Thymus (tissue), 11 donors: Measurements from ENCODE around the gene NDUFAF7. TPM values are rescaled to one million over a fixed set of nuclear protein-coding genes. Genes with fewer than 3 reads are reported as not detected.
A peak's percentile ranks its signal among the peaks of the same experiment; 100 is the strongest.

Experiments
- DNase-seq, 9 donors: peaks; one replicate each; pipeline ENCODE4 v3.0.0-alpha.2; 2013; ENCODE audit warnings: low spot score in 9 of 9, low read depth in 6 of 9, missing footprints in 1 of 9
- H3K27ac ChIP-seq, 2 donors: one replicate each; pipeline ENCODE4 v1.5.1; 2013; ENCODE audit warnings: control low read depth in 1 of 2, low read depth in 1 of 2, low read length in 1 of 2, mild to moderate bottlenecking in 1 of 2, moderate library complexity in 1 of 2
- H3K27me3 ChIP-seq, 2 donors: one replicate each; pipeline ENCODE4 v1.5.1; 2013; ENCODE audit warnings: low read length in 1 of 2; ENCODE audit not compliant: control insufficient read depth in 2 of 2, insufficient read depth in 1 of 2
- H3K36me3 ChIP-seq, 2 donors: one replicate each; pipeline ENCODE4 v1.5.1; 2013; ENCODE audit warnings: low read length in 1 of 2, mild to moderate bottlenecking in 1 of 2, moderate library complexity in 1 of 2; ENCODE audit not compliant: control insufficient read depth in 2 of 2, insufficient read depth in 2 of 2
- H3K4me1 ChIP-seq, 2 donors: one replicate each; pipeline ENCODE4 v1.5.1; 2013; ENCODE audit warnings: low read length in 2 of 2; ENCODE audit not compliant: control insufficient read depth in 2 of 2, insufficient read depth in 2 of 2
- H3K4me3 ChIP-seq, 2 donors: one replicate each; pipeline ENCODE4 v1.5.1; 2013; ENCODE audit warnings: low read length in 2 of 2, control low read depth in 1 of 2, mild to moderate bottlenecking in 1 of 2
- H3K9me3 ChIP-seq, 2 donors: one replicate each; pipeline ENCODE4 v1.5.1; 2013; ENCODE audit warnings: low read length in 1 of 2, mild to moderate bottlenecking in 1 of 2; ENCODE audit not compliant: control insufficient read depth in 2 of 2, insufficient read depth in 1 of 2
- WGBS: extraction: QIAGEN DNeasy Blood & Tissue Kit; methylation state at CpG from one replicate; pipeline ENCODE4 v1.1.7; 2013; 5-methylcytosine and 5-hydroxymethylcytosine counted together
- polyA plus RNA-seq: library from polyadenylated mRNA; stranded (reverse); fragments of 200-250 nt; gene quantifications from one replicate; pipeline ENCODE4 v1.2.3, GENCODE V29; 2013
- total RNA-seq: library from RNA; stranded (reverse); fragments of 120-200 nt; gene quantifications from one replicate; pipeline ENCODE4 v1.2.4, GENCODE V29; 2013
- donor health status: healthy.

Gene NDUFAF7
- total and polyA plus RNA-seq, 2 donors: 15.8 to 26.9 TPM

GRCh38 chr2:37226863-37227262, 4.6 kb upstream of the NDUFAF7 start:
- Histone ChIP-seq H3K4me3 (no peak overlapping the region), H3K27me3 (no peaks in the 10 kb centered on the region), H3K9me3 (no peaks in the 10 kb centered on the region), H3K4me1 (peaks cover 6 to 10% of the 10 kb centered on the region in 2 donors), H3K36me3 (peaks cover 17 to 44% of the 10 kb centered on the region in 2 donors), H3K27ac (no peak overlapping the region)
- 99% methylated on average over 4 of the region's 4 CpGs for WGBS
- no peak for DNase-seq

- Histone ChIP-seq H3K27ac (no peak overlapping the region), H3K4me1 (peaks cover 17 to 21% of the 10 kb centered on the region in 2 donors), H3K4me3 (no peak overlapping the region), H3K9me3 (no peaks in the 10 kb centered on the region), H3K27me3 (no peaks in the 10 kb centered on the region), H3K36me3 (peaks cover 12 to 26% of the 10 kb centered on the region in 2 donors)
- over 99% methylated on average over 3 of the region's 3 CpGs for WGBS
- no peak for DNase-seq
These were observed 2.7 kb upstream of the NDUFAF7 start for GRCh38 chr2:37228788-37229187.

GRCh38 chr2:37230581-37230980, 877 bp upstream of the NDUFAF7 start:
- Histone ChIP-seq H3K9me3 (no peaks in the 10 kb centered on the region), H3K4me3 (peak overlapping the region; percentile 74 to 80), H3K27ac (peak overlapping the region in 1 of 2 donors; percentile 91), H3K4me1 (peaks cover 17 to 21% of the 10 kb centered on the region in 2 donors), H3K27me3 (no peaks in the 10 kb centered on the region), H3K36me3 (peaks cover 20 to 22% of the 10 kb centered on the region in 2 donors)
- no peak for DNase-seq
- WGBS: 2% methylated on average over 8 of the region's 8 CpGs

- no peaks in the 10 kb centered on the region for H3K27me3 ChIP-seq
- H3K4me3 ChIP-seq: peak overlapping the region; percentile 74 to 80
- no peak for DNase-seq
- 30% methylated on average over 18 of the region's 18 CpGs for WGBS
- H3K4me1 ChIP-seq: peaks cover 17 to 21% of the 10 kb centered on the region in 2 donors
- H3K36me3 ChIP-seq: peaks cover 13 to 15% of the 10 kb centered on the region in 2 donors
- H3K9me3 ChIP-seq: no peaks in the 10 kb centered on the region
- peak overlapping the region in 1 of 2 donors; percentile 91 for H3K27ac ChIP-seq
These were observed 874 bp downstream of the NDUFAF7 start for GRCh38 chr2:37232131-37232933.

DNA sequence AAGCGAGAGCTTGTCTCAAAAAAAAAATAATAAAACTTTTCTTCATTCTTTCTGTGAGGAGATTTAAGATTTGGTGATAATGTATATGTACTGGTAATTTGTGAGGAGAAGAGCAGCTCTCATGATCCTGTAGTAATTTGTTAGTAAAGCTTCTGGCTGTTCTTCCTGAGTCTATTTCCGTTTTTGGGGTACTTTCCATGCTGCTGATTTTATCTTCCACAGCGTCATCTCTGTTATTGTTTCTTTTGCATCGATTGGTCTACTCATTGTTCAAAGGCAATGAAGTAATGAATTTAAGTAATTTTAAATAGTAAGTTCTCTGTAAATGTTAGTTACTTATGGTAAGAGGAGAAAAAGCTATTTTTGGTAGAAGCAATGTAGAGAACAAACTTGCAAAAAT, 12.0 kb downstream of the NDUFAF7 start:
- Histone ChIP-seq H3K9me3 (no peaks in the 10 kb centered on the region), H3K27me3 (no peaks in the 10 kb centered on the region), H3K4me3 (no peak overlapping the region), H3K27ac (no peak overlapping the region), H3K4me1 (no peaks in the 10 kb centered on the region), H3K36me3 (peaks cover 4 to 52% of the 10 kb centered on the region in 2 donors)
- no peak for DNase-seq
- WGBS: 92% methylated on average over 4 of the region's 4 CpGs

GRCh38 chr2:37244017-37244416, 12.6 kb downstream of the NDUFAF7 start:
- Histone ChIP-seq H3K27me3 (no peaks in the 10 kb centered on the region), H3K27ac (no peak overlapping the region), H3K9me3 (no peaks in the 10 kb centered on the region), H3K4me3 (no peak overlapping the region), H3K4me1 (no peaks in the 10 kb centered on the region), H3K36me3 (peaks cover 5 to 49% of the 10 kb centered on the region in 2 donors)
- peak in 1 of 9 donors; percentile 7 for DNase-seq
- 93% methylated on average over 4 of the region's 4 CpGs for WGBS

DNA sequence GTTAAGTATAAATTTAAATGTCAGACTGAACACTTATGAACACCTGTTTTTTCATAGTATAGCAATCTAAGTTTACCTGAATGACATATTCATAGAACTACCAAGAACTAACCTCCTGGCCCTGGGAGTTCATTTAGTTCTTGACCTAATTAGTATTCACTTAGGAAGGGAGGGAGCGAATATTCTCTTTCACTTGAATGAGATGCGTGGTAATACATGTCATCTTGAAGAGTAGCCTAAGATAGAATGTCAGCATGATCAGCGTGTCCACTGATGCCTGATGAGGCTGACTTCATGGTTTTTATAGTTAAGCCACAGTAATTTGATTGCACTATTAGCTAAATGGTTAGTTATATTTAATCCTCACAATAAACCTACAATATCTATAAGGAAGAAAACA, 13.3 kb downstream of the NDUFAF7 start:
- Histone ChIP-seq H3K9me3 (no peaks in the 10 kb centered on the region), H3K36me3 (peaks cover 12 to 49% of the 10 kb centered on the region in 2 donors), H3K4me1 (no peaks in the 10 kb centered on the region), H3K27me3 (no peaks in the 10 kb centered on the region), H3K4me3 (no peak overlapping the region), H3K27ac (no peak overlapping the region)
- no peak for DNase-seq
- over 99% methylated on average over 3 of the region's 3 CpGs for WGBS

- Histone ChIP-seq H3K36me3 (peaks cover 15 to 52% of the 10 kb centered on the region in 2 donors), H3K27ac (no peak overlapping the region), H3K4me3 (no peak overlapping the region), H3K27me3 (no peaks in the 10 kb centered on the region), H3K9me3 (no peaks in the 10 kb centered on the region), H3K4me1 (no peaks in the 10 kb centered on the region)
- DNase-seq: no peak
These were observed 14.7 kb downstream of the NDUFAF7 start for GRCh38 chr2:37246205-37246604.

- peaks cover 25 to 70% of the 10 kb centered on the region in 2 donors for H3K36me3 ChIP-seq
- no peaks in the 10 kb centered on the region for H3K9me3 ChIP-seq
These were observed 19.6 kb downstream of the NDUFAF7 start for GRCh38 chr2:37250869-37251740.

More at GRCh38 chr2:37250869-37251740, 19.6 kb downstream of the NDUFAF7 start:
- Histone ChIP-seq H3K4me1 (no peaks in the 10 kb centered on the region), H3K27ac (no peak overlapping the region), H3K4me3 (no peak overlapping the region), H3K27me3 (no peaks in the 10 kb centered on the region)
- WGBS: 97% methylated on average over 5 of the region's 5 CpGs
- no peak for DNase-seq
